HepG2 (cell line): ENCODE data around the gene TNP2. TPM values are rescaled to one million over a fixed set of nuclear protein-coding genes. Genes with fewer than 3 reads are reported as not detected.

ENCODE experiments used
- CHD2 ChIP-seq: IDR thresholded peaks from 2 replicates; pipeline ENCODE4 v1.6.1; 2011; ENCODE audit warnings: low read depth, low read length, improper control_type of control experiment
- ERF ChIP-seq: IDR thresholded peaks from 2 replicates; pipeline ENCODE4 v1.6.1; 2018; ENCODE audit warnings: missing biosample characterization, missing genetic modification reagents
- HHEX ChIP-seq: IDR thresholded peaks from 2 replicates; pipeline ENCODE4 v1.6.1; 2016; ENCODE audit warnings: control low read depth
- MED1 ChIP-seq: sonication (generic); formaldehyde crosslinking; IDR thresholded peaks from 2 replicates; pipeline ENCODE4 v1.4.0; 2020; ENCODE audit warnings: missing genetic modification reagents
- PAWR ChIP-seq: sonication (generic); formaldehyde crosslinking; IDR thresholded peaks from 2 replicates; pipeline ENCODE4 v1.4.0; 2020; ENCODE audit warnings: missing genetic modification reagents, mild to moderate bottlenecking, borderline replicate concordance
- SOX13 ChIP-seq, 3 experiments: fragments of 450-650 bp in 1 of 3; sonication (generic) in 1 of 3; formaldehyde crosslinking in 1 of 3; IDR thresholded peaks in 2 of 3; conservative IDR thresholded peaks in 1 of 3; 2 replicates each; pipeline versions ENCODE4 v1.5.0 to v1.6.1; 2016 to 2020; ENCODE audit warnings: antibody characterized with exemption in 1 of 3, mild to moderate bottlenecking in 1 of 3, missing compliant biosample characterization in 1 of 3, missing genetic modification reagents in 1 of 3, moderate library complexity in 1 of 3
- SRY ChIP-seq: sonication (generic); formaldehyde crosslinking; IDR thresholded peaks from 2 replicates; pipeline ENCODE4 v1.8.0; 2022; ENCODE audit warnings: mild to moderate bottlenecking, missing genetic modification reagents
- ZBTB1 ChIP-seq: sonication (generic); formaldehyde crosslinking; IDR thresholded peaks from 2 replicates; pipeline ENCODE4 v1.4.0; 2020; ENCODE audit warnings: missing genetic modification reagents, borderline replicate concordance
- ZFAT ChIP-seq: sonication (generic); formaldehyde crosslinking; conservative IDR thresholded peaks from 2 replicates; pipeline ENCODE4 v1.8.1; 2023; ENCODE audit warnings: missing genetic modification reagents, inconsistent platforms
- ZMYM2 ChIP-seq: sonication (generic); formaldehyde crosslinking; IDR thresholded peaks from 2 replicates; pipeline ENCODE4 v1.8.0; 2022; ENCODE audit warnings: mild to moderate bottlenecking, missing genetic modification reagents
- ZNF282 ChIP-seq: fragments of 450-650 bp; IDR thresholded peaks from 2 replicates; pipeline ENCODE4 v1.6.1; 2018; ENCODE audit not compliant: partially characterized antibody
- ZNF367 ChIP-seq: sonication (generic); formaldehyde crosslinking; IDR thresholded peaks from 2 replicates; pipeline ENCODE4 v1.4.0; 2020; ENCODE audit warnings: missing genetic modification reagents, borderline replicate concordance
- ZNF550 ChIP-seq: sonication (generic); formaldehyde crosslinking; IDR thresholded peaks from 2 replicates; pipeline ENCODE4 v1.4.0; 2020; ENCODE audit warnings: mild to moderate bottlenecking, missing genetic modification reagents, borderline replicate concordance
- ZNF839 ChIP-seq: sonication (generic); formaldehyde crosslinking; IDR thresholded peaks from 2 replicates; pipeline ENCODE4 v1.4.0; 2020; ENCODE audit warnings: missing genetic modification reagents, mild to moderate bottlenecking, borderline replicate concordance
- polyA plus RNA-seq, 8 experiments: library from polyadenylated mRNA; depleted of rRNA in 3 of 8; stranded (reverse) in 7 of 8; unstranded in 1 of 8; fragments of >200 nt; fragmentation: Illumina TruSeq in 4 of 8; extraction: Trizol in 4 of 8; gene quantifications; 2 replicates each; pipeline versions ENCODE4 v1.2.1 to v1.2.3, GENCODE V29; 2011 to 2016; ENCODE audit warnings: low read depth in 4 of 8, missing spikeins in 1 of 8, mixed read lengths in 1 of 8; ENCODE audit not compliant: insufficient read depth in 1 of 8
- total RNA-seq, 5 experiments: library from RNA; depleted of rRNA; stranded (reverse); fragments of >200 nt; fragmentation: Illumina TruSeq; extraction: Trizol; gene quantifications; 2 replicates each; pipeline ENCODE4 v1.2.3, GENCODE V29; 2016; ENCODE audit warnings: low read depth in 1 of 5
- TF ChIP-seq, protein P1 (sequence below): sonication (generic); formaldehyde crosslinking; IDR thresholded peaks from 2 replicates; pipeline ENCODE4 v1.5.1; 2020; ENCODE audit warnings: mild to moderate bottlenecking, missing genetic modification reagents, moderate library complexity
- TF ChIP-seq, protein P2 (sequence below): sonication (generic); formaldehyde crosslinking; conservative IDR thresholded peaks from 2 replicates; pipeline ENCODE4 v1.5.0; 2020; ENCODE audit warnings: missing genetic modification reagents
- TF ChIP-seq, protein P3 (sequence below): sonication (generic); formaldehyde crosslinking; IDR thresholded peaks from 2 replicates; pipeline ENCODE4 v1.4.0; 2020; ENCODE audit warnings: missing genetic modification reagents
- TF ChIP-seq, protein P4 (sequence below): sonication (generic); formaldehyde crosslinking; IDR thresholded peaks from 2 replicates; pipeline ENCODE4 v1.8.1; 2022; ENCODE audit warnings: low read depth, mild to moderate bottlenecking, missing genetic modification reagents
- TF ChIP-seq, protein P5 (sequence below): IDR thresholded peaks from 2 replicates; pipeline ENCODE4 v1.6.1; 2012; ENCODE audit warnings: low read depth, low read length, improper control_type of control experiment

The TNP2 gene
- total and polyA plus RNA-seq, 2 of the 13 experiments (the other 11 are each of a cell fraction or from before 2014, with no cell fraction given): not detected

DNA sequence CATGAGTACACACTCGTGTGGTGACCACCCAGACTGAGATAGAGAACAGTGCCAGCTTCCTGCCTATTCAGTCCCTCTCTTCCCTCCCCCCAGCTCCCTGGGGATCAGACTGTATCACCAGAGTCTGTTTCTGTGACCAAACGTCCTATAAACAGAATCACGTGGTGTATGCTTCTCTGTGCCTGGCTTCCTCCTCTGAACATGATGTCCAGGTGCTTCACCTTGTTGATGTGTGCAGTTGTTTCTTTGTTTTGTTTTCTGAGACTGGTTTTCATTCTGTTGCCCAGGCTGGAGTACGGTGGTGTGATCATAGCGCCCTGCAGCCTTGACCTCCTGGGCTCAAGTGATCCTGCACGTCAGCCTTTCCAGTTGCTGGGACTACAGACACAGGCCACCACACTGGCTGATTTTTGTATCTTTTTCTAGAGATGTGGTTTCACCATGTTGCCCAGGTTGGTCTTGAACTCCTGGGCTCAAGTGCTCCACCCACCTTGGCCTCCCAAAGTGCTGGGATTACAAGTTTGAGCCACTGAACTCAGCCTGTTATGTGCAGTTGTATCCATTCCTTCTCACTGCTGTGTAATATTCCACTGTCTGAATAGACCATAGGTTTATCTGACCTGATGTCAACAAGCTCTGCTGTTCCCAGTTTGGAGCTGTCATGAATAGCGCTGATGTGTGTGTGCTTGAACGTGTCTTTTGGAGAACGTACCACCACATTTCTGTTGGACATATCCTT, 40.9 kb upstream of the TNP2 start (continued):
- no peak for TF ChIP-seq ZNF367 (CRISPR knock-in tag)
- TF ChIP-seq CHD2: no peak
- peak; percentile 99 for TF ChIP-seq ZMYM2
- TF ChIP-seq, protein P1, sequence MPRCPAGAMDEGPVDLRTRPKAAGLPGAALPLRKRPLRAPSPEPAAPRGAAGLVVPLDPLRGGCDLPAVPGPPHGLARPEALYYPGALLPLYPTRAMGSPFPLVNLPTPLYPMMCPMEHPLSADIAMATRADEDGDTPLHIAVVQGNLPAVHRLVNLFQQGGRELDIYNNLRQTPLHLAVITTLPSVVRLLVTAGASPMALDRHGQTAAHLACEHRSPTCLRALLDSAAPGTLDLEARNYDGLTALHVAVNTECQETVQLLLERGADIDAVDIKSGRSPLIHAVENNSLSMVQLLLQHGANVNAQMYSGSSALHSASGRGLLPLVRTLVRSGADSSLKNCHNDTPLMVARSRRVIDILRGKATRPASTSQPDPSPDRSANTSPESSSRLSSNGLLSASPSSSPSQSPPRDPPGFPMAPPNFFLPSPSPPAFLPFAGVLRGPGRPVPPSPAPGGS (CRISPR knock-in tag): peak; percentile 96
- TF ChIP-seq, protein P2, sequence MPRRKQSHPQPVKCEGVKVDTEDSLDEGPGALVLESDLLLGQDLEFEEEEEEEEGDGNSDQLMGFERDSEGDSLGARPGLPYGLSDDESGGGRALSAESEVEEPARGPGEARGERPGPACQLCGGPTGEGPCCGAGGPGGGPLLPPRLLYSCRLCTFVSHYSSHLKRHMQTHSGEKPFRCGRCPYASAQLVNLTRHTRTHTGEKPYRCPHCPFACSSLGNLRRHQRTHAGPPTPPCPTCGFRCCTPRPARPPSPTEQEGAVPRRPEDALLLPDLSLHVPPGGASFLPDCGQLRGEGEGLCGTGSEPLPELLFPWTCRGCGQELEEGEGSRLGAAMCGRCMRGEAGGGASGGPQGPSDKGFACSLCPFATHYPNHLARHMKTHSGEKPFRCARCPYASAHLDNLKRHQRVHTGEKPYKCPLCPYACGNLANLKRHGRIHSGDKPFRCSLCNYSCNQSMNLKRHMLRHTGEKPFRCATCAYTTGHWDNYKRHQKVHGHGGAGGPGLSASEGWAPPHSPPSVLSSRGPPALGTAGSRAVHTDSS: no peak
- peak; percentile 68; the same call in 1 of the 2 replicates for TF ChIP-seq SOX13 (IDR thresholded peaks at IDR 0.05)
- peak in 1 of 2 experiments; percentile 83; a peak in 2 of 4 replicates for TF ChIP-seq SOX13 (CRISPR knock-in tag; conservative IDR thresholded peaks at IDR 0.05 in 1 of 2, IDR thresholded peaks at IDR 0.05 in 1 of 2)
- no peak for TF ChIP-seq ZNF550 (CRISPR knock-in tag)
- no peak for TF ChIP-seq ZNF282
- TF ChIP-seq SRY: no peak; the same call in none of the 2 replicates
- peak; percentile 91 for TF ChIP-seq ERF
- TF ChIP-seq ZNF839: no peak
- TF ChIP-seq, protein P3, sequence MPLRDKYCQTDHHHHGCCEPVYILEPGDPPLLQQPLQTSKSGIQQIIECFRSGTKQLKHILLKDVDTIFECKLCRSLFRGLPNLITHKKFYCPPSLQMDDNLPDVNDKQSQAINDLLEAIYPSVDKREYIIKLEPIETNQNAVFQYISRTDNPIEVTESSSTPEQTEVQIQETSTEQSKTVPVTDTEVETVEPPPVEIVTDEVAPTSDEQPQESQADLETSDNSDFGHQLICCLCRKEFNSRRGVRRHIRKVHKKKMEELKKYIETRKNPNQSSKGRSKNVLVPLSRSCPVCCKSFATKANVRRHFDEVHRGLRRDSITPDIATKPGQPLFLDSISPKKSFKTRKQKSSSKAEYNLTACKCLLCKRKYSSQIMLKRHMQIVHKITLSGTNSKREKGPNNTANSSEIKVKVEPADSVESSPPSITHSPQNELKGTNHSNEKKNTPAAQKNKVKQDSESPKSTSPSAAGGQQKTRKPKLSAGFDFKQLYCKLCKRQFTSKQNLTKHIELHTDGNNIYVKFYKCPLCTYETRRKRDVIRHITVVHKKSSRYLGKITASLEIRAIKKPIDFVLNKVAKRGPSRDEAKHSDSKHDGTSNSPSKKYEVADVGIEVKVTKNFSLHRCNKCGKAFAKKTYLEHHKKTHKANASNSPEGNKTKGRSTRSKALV (CRISPR knock-in tag): 0 out of 2 replicates have a peak, but pooled peaks have one; percentile 21
- TF ChIP-seq ZBTB1: no peak
- TF ChIP-seq, protein P4, sequence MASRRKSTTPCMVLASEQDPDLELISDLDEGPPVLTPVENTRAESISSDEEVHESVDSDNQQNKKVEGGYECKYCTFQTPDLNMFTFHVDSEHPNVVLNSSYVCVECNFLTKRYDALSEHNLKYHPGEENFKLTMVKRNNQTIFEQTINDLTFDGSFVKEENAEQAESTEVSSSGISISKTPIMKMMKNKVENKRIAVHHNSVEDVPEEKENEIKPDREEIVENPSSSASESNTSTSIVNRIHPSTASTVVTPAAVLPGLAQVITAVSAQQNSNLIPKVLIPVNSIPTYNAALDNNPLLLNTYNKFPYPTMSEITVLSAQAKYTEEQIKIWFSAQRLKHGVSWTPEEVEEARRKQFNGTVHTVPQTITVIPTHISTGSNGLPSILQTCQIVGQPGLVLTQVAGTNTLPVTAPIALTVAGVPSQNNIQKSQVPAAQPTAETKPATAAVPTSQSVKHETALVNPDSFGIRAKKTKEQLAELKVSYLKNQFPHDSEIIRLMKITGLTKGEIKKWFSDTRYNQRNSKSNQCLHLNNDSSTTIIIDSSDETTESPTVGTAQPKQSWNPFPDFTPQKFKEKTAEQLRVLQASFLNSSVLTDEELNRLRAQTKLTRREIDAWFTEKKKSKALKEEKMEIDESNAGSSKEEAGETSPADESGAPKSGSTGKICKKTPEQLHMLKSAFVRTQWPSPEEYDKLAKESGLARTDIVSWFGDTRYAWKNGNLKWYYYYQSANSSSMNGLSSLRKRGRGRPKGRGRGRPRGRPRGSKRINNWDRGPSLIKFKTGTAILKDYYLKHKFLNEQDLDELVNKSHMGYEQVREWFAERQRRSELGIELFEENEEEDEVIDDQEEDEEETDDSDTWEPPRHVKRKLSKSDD (CRISPR knock-in tag): peak; percentile 58; the same call in 1 of the 2 replicates
- TF ChIP-seq, protein P5, sequence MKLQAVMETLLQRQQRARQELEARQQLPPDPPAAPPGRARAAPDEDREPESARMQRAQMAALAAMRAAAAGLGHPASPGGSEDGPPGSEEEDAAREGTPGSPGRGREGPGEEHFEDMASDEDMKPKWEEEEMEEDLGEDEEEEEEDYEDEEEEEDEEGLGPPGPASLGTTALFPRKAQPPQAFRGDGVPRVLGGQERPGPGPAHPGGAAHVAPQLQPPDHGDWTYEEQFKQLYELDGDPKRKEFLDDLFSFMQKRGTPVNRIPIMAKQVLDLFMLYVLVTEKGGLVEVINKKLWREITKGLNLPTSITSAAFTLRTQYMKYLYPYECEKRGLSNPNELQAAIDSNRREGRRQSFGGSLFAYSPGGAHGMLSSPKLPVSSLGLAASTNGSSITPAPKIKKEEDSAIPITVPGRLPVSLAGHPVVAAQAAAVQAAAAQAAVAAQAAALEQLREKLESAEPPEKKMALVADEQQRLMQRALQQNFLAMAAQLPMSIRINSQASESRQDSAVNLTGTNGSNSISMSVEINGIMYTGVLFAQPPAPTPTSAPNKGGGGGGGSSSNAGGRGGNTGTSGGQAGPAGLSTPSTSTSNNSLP: peak; percentile 72; the same call in 1 of the 2 replicates
- TF ChIP-seq PAWR: no peak
- no peak for TF ChIP-seq ZFAT
- peak; percentile 99 for TF ChIP-seq MED1 (CRISPR knock-in tag)
- no peak; the same call in 1 of the 2 replicates for TF ChIP-seq HHEX
